Sciatic nerve (tissue), 2 donors: ENCODE data around the gene ASAH2. TPM values are rescaled to one million over a fixed set of nuclear protein-coding genes. Genes with fewer than 3 reads are reported as not detected.
"Not testable (repeated sequence)": the region's sequence is repeated elsewhere in the genome, so short reads cannot be mapped to it uniquely, and the experiment has no call there.

Source experiments
- ATAC-seq: fragments of 200-7000 bp; cut with Tn5 transposase; one replicate; pipeline ENCODE4 v1.9.1; 2020; ENCODE audit warnings: mild to moderate bottlenecking, moderate library complexity
- DNase-seq: peaks from one replicate; pipeline ENCODE4 v3.0.0-alpha.2; 2020; ENCODE audit warnings: low spot score
- intact Hi-C: fragments of 100-400 bp; cut with DNase I; formaldehyde crosslinking; loops from one replicate; pipeline ENCODE4 v1.14.2; 2022
- total RNA-seq: library from RNA; stranded (reverse); fragmentation: NEBNext Ultra II Directional; extraction: Animal tissue kit (Norgen Biotek cat#: 25700); gene quantifications from one replicate; pipeline ENCODE4 v1.2.1, GENCODE V29; 2021
- donor health status: DM: no; HTN: no; CAD: no.
- donor health status: DM: no; HTN: no; CAD: no.

ASAH2 gene
- total RNA-seq: 4.0 TPM

- DNase-seq (no peak), ATAC-seq (no peak)
- intact Hi-C loops: no loop called here
Measured at GRCh38 chr10:50251394-50251793, at the start of gene ASAH2. TSS of gene ASAH2 (minus strand) at chr10:50251516. CDS start at chr10:50248610, 2,906 bp downstream.

GRCh38 chr10:50299948-50300669, 48.8 kb upstream of the ASAH2 start:
- no peak for DNase-seq
- no peak for ATAC-seq
- intact Hi-C loops: no loop called here

GRCh38 chr10:50295367-50295766, 44.1 kb upstream of the ASAH2 start:
- intact Hi-C loops: no loop called here
- no peak for ATAC-seq

GRCh38 chr10:50294582-50294981, 43.3 kb upstream of the ASAH2 start:
- ATAC-seq: no peak
- DNase-seq: no peak
- intact Hi-C loops: no loop called here

More at GRCh38 chr10:50295367-50295766, 44.1 kb upstream of the ASAH2 start:
- DNase-seq: no peak

- no peak for ATAC-seq
- DNase-seq: no peak
- intact Hi-C loops: no loop called here
Measured at GRCh38 chr10:50293513-50294313, 42.4 kb upstream of the ASAH2 start.

- ATAC-seq (no peak), DNase-seq (no peak)
- intact Hi-C loops: no loop called here
Measured at GRCh38 chr10:50291261-50291850, 40.0 kb upstream of the ASAH2 start.

GRCh38 chr10:50289196-50289595, 37.9 kb upstream of the ASAH2 start:
- intact Hi-C loops: no loop called here
- no peak for DNase-seq
- no peak for ATAC-seq

GRCh38 chr10:50286996-50287803, 35.9 kb upstream of the ASAH2 start:
- no peak for DNase-seq
- intact Hi-C loops: no loop called here
- ATAC-seq: peak; percentile 23

- ATAC-seq: peak; percentile 94
- DNase-seq: no peak
- intact Hi-C loops: no loop called here
Measured at GRCh38 chr10:50286517-50286916, 35.2 kb upstream of the ASAH2 start.

- ATAC-seq (no peak), DNase-seq (no peak)
- intact Hi-C loops: no loop called here
Measured at GRCh38 chr10:50281967-50282522, 30.7 kb upstream of the ASAH2 start.

- DNase-seq (no peak), ATAC-seq (no peak)
- intact Hi-C loops: no loop called here
Measured at GRCh38 chr10:50281210-50281966, 30.1 kb upstream of the ASAH2 start.

GRCh38 chr10:50280049-50280841, 28.9 kb upstream of the ASAH2 start:
- no peak for DNase-seq
- intact Hi-C loops: no loop called here
- ATAC-seq: no peak

GRCh38 chr10:50279489-50279888, 28.2 kb upstream of the ASAH2 start:
- intact Hi-C loops: no loop called here
- DNase-seq (no peak), ATAC-seq (no peak)

- ATAC-seq: no peak
- peak; percentile 69 for DNase-seq
- intact Hi-C loops: no loop called here
Measured at GRCh38 chr10:50275650-50276235, 24.4 kb upstream of the ASAH2 start.

- intact Hi-C loops: no loop called here
- DNase-seq: no peak
- no peak for ATAC-seq
Measured at GRCh38 chr10:50272531-50272930, 21.2 kb upstream of the ASAH2 start.

GRCh38 chr10:50271564-50272250, 20.4 kb upstream of the ASAH2 start:
- intact Hi-C loops: no loop called here
- ATAC-seq: no peak
- no peak for DNase-seq

GRCh38 chr10:50267877-50268276, 16.6 kb upstream of the ASAH2 start:
- intact Hi-C loops, ATAC-seq, DNase-seq: not testable (repeated sequence)
